OCI-LY1 (cell line): ENCODE results near the gene DACT2.

ENCODE experiments used
- CTCF ChIP-seq: fragments of 200-600 bp; sonication (generic), shearing (Covaris generic); IDR thresholded peaks from 2 replicates; pipeline ENCODE4 v1.5.1; 2017; ENCODE audit warnings: mild to moderate bottlenecking, antibody characterized with exemption, low read length, moderate library complexity, mixed read lengths
- EZH2 ChIP-seq: fragments of 200-600 bp; sonication (generic), shearing (Covaris generic); IDR thresholded peaks from 2 replicates; pipeline ENCODE4 v1.8.0; 2017; ENCODE audit warnings: borderline replicate concordance, mixed run types, mild to moderate bottlenecking, antibody characterized with exemption, low read length, moderate library complexity, mixed read lengths

GRCh38 chr6:168311410-168312124, 8.0 kb downstream of the DACT2 start:
- TF ChIP-seq CTCF = no peak
- no peak for TF ChIP-seq EZH2
